Measurements from ENCODE around the gene FLNA. TPM values are rescaled to one million over a fixed set of nuclear protein-coding genes. Genes with fewer than 3 reads are reported as not detected.

FLNA gene
- total and polyA plus RNA-seq, 2 of the 13 experiments (the other 11 are each of a cell fraction or from before 2014, with no cell fraction given): 83.4 to 174 TPM

DNA sequence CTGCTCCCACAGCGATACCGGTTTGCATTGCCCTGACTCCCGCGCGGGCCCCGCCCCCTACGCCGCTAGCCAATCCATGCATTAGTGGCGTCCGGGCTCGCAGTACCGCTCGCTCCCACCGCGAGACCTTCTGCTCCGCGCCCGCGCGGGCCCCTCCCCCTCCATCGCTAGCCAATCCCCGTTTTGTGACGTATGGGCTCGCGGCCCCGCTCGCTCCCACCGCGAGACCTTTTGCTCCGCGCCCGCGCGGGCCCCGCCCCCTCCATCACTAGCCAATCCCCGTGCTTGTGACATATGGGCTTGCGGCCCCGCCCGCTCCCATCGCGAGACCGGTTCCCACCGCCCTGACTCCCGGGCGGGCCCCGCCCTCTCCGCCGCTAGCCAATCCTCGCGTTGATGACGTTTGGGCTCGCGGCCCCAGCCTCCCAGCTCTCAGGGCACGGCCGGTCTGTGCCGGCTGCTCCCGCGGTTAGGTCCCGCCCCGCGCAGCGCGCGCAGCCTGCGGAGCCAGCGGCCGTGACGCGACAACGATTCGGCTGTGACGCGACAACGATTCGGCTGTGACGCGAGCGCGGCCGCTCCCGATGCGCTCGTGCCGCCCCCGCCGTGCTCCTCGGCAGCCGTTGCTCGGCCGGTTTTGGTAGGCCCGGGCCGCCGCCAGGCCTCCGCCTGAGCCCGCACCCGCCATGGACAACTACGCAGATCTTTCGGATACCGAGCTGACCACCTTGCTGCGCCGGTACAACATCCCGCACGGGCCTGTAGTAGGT, 4.5 kb upstream of the FLNA start, which contains the start of gene EMD (continued):
- TF ChIP-seq SP5 (CRISPR knock-in tag; IDR thresholded peaks at IDR 0.05; ENCODE audit: borderline replicate concordance, low read depth) (no peak), ZNF20 (CRISPR knock-in tag; IDR thresholded peaks at IDR 0.05) (no peak), ZFP82 (CRISPR knock-in tag; IDR thresholded peaks at IDR 0.05; ENCODE audit: borderline replicate concordance) (no peak), PLRG1 (conservative IDR thresholded peaks at IDR 0.05) (no peak), TCF7 (IDR thresholded peaks at IDR 0.05; ENCODE audit: low read depth) (no peak), ZFP37 (CRISPR knock-in tag; IDR thresholded peaks at IDR 0.05; ENCODE audit: borderline replicate concordance) (no peak), POLR2G (IDR thresholded peaks at IDR 0.05; ENCODE audit: low read depth, low read length) (0 out of 2 replicates have a peak, but pooled peaks have one; percentile 28), NR2F1 (CRISPR knock-in tag; IDR thresholded peaks at IDR 0.05) (no peak), SRSF4 (IDR thresholded peaks at IDR 0.05; ENCODE audit: low read depth, low read length, poor library complexity, severe bottlenecking) (no peak), MEIS1 (CRISPR knock-in tag; IDR thresholded peaks at IDR 0.05; ENCODE audit: borderline replicate concordance) (0 out of 2 replicates have a peak, but pooled peaks have one; percentile 9), SMAD3 (CRISPR knock-in tag; IDR thresholded peaks at IDR 0.05) (no peak), ZBTB38 (CRISPR knock-in tag; IDR thresholded peaks at IDR 0.05) (0 out of 2 replicates have a peak, but pooled peaks have one; percentile 36), TAF15 (IDR thresholded peaks at IDR 0.05; ENCODE audit: low read depth, low read length, poor library complexity, severe bottlenecking) (no peak)
- TF ChIP-seq, protein P1, sequence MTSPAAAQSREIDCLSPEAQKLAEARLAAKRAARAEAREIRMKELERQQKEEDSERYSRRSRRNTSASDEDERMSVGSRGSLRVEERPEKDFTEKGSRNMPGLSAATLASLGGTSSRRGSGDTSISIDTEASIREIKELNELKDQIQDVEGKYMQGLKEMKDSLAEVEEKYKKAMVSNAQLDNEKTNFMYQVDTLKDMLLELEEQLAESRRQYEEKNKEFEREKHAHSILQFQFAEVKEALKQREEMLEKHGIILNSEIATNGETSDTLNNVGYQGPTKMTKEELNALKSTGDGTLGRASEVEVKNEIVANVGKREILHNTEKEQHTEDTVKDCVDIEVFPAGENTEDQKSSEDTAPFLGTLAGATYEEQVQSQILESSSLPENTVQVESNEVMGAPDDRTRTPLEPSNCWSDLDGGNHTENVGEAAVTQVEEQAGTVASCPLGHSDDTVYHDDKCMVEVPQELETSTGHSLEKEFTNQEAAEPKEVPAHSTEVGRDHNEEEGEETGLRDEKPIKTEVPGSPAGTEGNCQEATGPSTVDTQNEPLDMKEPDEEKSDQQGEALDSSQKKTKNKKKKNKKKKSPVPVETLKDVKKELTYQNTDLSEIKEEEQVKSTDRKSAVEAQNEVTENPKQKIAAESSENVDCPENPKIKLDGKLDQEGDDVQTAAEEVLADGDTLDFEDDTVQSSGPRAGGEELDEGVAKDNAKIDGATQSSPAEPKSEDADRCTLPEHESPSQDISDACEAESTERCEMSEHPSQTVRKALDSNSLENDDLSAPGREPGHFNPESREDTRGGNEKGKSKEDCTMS (CRISPR knock-in tag; conservative IDR thresholded peaks at IDR 0.05): no peak
- TF ChIP-seq, protein P2, sequence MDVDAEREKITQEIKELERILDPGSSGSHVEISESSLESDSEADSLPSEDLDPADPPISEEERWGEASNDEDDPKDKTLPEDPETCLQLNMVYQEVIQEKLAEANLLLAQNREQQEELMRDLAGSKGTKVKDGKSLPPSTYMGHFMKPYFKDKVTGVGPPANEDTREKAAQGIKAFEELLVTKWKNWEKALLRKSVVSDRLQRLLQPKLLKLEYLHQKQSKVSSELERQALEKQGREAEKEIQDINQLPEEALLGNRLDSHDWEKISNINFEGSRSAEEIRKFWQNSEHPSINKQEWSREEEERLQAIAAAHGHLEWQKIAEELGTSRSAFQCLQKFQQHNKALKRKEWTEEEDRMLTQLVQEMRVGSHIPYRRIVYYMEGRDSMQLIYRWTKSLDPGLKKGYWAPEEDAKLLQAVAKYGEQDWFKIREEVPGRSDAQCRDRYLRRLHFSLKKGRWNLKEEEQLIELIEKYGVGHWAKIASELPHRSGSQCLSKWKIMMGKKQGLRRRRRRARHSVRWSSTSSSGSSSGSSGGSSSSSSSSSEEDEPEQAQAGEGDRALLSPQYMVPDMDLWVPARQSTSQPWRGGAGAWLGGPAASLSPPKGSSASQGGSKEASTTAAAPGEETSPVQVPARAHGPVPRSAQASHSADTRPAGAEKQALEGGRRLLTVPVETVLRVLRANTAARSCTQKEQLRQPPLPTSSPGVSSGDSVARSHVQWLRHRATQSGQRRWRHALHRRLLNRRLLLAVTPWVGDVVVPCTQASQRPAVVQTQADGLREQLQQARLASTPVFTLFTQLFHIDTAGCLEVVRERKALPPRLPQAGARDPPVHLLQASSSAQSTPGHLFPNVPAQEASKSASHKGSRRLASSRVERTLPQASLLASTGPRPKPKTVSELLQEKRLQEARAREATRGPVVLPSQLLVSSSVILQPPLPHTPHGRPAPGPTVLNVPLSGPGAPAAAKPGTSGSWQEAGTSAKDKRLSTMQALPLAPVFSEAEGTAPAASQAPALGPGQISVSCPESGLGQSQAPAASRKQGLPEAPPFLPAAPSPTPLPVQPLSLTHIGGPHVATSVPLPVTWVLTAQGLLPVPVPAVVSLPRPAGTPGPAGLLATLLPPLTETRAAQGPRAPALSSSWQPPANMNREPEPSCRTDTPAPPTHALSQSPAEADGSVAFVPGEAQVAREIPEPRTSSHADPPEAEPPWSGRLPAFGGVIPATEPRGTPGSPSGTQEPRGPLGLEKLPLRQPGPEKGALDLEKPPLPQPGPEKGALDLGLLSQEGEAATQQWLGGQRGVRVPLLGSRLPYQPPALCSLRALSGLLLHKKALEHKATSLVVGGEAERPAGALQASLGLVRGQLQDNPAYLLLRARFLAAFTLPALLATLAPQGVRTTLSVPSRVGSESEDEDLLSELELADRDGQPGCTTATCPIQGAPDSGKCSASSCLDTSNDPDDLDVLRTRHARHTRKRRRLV (CRISPR knock-in tag; IDR thresholded peaks at IDR 0.05): no peak
- TF ChIP-seq, protein P3, sequence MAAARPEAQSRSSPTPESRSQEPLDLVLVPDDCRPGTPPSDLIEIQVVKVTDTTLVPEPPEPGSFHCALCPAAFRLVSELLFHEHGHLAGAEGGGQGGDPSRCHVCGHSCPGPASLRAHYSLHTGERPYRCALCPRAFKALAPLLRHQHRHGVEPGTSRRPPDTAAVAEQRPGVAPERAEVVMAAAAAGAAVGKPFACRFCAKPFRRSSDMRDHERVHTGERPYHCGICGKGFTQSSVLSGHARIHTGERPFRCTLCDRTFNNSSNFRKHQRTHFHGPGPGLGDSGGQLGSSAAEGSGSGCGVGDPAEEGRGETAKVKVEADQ (CRISPR knock-in tag; IDR thresholded peaks at IDR 0.05; ENCODE audit: borderline replicate concordance): no peak
- TF ChIP-seq, protein P4, sequence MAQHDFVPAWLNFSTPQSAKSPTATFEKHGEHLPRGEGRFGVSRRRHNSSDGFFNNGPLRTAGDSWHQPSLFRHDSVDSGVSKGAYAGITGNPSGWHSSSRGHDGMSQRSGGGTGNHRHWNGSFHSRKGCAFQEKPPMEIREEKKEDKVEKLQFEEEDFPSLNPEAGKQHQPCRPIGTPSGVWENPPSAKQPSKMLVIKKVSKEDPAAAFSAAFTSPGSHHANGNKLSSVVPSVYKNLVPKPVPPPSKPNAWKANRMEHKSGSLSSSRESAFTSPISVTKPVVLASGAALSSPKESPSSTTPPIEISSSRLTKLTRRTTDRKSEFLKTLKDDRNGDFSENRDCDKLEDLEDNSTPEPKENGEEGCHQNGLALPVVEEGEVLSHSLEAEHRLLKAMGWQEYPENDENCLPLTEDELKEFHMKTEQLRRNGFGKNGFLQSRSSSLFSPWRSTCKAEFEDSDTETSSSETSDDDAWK (CRISPR knock-in tag; IDR thresholded peaks at IDR 0.05): no peak
- TF ChIP-seq, protein P5, sequence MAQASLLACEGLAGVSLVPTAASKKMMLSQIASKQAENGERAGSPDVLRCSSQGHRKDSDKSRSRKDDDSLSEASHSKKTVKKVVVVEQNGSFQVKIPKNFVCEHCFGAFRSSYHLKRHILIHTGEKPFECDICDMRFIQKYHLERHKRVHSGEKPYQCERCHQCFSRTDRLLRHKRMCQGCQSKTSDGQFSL (CRISPR knock-in tag; IDR thresholded peaks at IDR 0.05): no peak

Data from HepG2 (cell line).